H54 (cell line): ENCODE results near the gene CAPN8.
A peak's percentile ranks its signal among the peaks of the same experiment; 100 is the strongest.

Experiments used
- DNase-seq: peaks from one replicate; pipeline ENCODE4 v3.0.0; 2011; ENCODE audit warnings: low spot score, mixed read lengths; ENCODE audit not compliant: insufficient read length
- FAIRE-seq: peaks from 3 replicates; lab custom pipeline; 2011; peaks lifted over from hg19 to GRCh38; lab: Jason Lieb, UNC
- POLR2A ChIP-seq: IDR thresholded peaks from 2 replicates; pipeline ENCODE4 v1.6.1; 2011; ENCODE audit warnings: low read depth, mild to moderate bottlenecking, low read length

Gene CAPN8

DNA sequence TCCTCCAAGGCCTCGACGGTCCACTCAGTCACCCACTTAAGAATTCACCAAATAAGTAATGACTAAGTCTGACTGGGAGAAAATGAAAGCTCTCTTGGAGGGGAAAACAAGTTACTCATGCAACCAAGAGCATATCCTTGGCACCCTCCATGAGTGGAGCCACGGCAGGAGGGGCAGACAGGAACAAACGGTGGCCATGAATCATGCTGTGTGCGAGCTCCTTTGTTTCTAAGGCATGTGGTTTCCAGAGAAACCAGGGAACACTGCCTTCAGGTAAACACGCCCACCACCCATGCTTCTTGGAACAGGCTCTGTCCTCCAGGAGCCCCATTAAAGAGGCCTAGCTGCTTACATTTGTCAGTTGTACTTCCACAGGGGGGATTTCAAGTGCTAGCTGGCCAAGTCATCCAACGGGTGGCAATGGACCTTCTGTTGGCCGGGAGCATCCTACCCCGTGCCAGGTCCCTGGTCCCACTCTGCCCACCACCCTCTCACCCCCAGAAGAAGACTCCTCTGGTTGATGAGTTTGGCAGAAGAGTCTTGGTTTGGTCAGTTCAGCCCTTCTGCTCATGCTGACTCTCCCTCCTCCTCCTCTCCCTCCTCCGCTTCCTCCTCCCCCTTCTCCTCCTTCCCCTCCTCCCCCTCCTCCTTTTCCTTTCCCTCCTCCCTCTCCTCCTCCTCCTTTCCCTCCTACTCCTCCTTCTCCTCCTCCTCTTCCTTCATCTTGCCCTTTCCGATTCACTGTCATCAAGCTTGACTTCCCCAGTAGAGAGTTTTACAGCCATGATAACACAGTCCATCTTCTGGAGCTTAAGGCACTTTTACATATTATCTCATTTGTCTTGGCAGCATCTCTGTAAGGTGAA, 164.7 kb downstream of the CAPN8 start:
- DNase-seq (peak; percentile 84), FAIRE-seq (no peak)
- no peak for TF ChIP-seq POLR2A

DNA sequence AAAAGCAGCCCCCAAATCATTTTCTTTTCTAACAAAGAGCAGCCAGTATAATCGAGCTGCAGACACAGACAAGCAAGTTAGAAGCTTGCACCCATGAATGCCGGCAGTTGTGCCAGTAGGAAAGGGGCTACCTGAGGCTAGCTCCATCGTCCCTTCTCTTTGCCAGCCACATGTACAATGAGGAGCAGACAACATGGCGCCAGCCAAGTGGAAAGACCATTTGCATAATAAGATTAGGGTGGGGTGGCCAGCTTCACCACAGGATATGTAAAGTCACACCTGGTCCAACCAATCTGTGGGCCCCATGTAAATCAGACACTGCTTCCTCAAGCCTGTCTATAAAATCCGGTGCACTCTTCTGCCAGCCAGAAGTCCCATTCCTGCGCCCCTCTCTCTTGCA, 168.6 kb downstream of the CAPN8 start:
- FAIRE-seq (no peak), DNase-seq (no peak)
- TF ChIP-seq POLR2A = no peak

- no peak for TF ChIP-seq POLR2A
- no peak for DNase-seq
- no peak for FAIRE-seq
These were observed 170.4 kb downstream of the CAPN8 start for GRCh38 chr1:223494926-223495645.

GRCh38 chr1:223492044-223492443, 173.5 kb downstream of the CAPN8 start:
- no peak for TF ChIP-seq POLR2A
- FAIRE-seq = no peak
- no peak for DNase-seq
